ENCODE results near the gene SELENOS.

The SELENOS gene

DNA sequence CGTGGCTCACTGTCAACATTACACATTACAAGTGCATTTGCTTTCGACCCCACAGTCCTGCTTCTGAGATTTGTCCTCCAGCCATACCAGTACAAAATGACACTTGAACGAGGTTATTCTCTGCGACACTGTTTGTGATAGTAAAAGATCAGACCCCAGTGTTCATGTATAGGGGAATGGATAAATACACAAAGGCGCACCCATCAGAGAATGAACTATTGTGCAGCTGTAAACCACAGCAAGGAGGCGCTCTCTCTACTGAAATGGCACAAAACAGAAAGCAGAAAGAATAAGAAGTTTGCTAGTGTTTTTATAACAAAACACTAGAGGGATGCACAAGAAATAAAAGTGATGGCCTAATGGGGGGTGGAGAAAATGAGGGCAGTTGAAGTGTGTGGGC lies 20.5 kb downstream of the SELENOS start:
- peak; percentile 76 for DNase-seq
- in situ Hi-C loops (cut with MboI; ENCODE audit: low pct_unique_long_range_greater_than_20kb, low sequenced_read_pairs), result loop anchor here (25.0 kb wide), 1 partner anchor 619 kb away; no protein-coding TSS in a partner anchor

DNA sequence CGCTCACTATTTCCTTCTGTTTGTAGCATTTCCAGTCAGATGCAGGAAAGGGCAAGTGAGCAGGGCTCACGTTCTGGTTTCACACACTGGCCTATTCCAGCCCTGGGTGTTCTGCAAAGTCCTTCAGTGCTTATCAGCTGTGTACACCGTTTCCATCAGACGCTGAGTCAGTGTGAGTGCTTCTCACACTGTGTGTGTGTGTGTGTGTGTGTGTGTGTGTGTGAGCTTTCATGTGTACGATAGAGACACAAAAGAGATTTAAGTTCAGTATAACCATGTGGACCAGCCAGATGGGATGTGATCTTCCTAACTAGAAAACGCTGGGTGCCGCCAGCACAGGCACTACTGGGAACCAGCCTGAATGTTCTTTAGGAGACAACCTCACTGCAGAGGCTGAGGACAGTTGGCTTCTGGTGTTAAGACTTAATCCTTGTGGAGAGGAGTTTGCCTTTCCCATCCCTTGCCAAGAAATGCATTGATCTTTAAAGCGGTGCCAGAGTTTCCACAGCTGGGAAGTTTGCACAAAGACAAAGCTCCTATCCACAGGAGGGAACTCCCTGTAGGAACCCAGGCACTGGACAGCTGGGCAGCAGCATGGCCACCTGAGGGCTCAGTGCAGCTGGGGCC lies 21.6 kb downstream of the SELENOS start:
- in situ Hi-C loops (cut with MboI; ENCODE audit: low pct_unique_long_range_greater_than_20kb, low sequenced_read_pairs), result loop anchor here (25.0 kb wide), 1 partner anchor 618 kb away; no protein-coding TSS in a partner anchor
- peak; percentile 37 for DNase-seq

DNA sequence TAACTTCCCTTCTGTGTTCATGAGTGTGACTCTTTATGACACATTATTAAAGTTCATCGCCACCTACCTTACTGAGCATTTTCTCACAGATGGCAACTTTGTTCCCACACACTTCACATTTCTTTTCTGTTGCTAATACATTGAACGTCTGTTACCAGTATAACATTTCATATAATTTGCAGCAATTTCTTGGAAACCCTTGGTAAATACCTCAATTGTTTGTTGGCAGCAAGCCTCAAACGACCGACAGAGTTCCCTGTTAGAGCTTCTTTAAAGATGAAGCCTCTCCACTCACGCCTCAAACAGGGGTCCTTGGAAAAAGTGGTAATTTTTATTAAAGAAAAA lies 22.3 kb downstream of the SELENOS start:
- in situ Hi-C loops (cut with MboI; ENCODE audit: low pct_unique_long_range_greater_than_20kb, low sequenced_read_pairs), result loop anchor here (25.0 kb wide), 1 partner anchor 618 kb away; no protein-coding TSS in a partner anchor
- DNase-seq, result no peak

DNA sequence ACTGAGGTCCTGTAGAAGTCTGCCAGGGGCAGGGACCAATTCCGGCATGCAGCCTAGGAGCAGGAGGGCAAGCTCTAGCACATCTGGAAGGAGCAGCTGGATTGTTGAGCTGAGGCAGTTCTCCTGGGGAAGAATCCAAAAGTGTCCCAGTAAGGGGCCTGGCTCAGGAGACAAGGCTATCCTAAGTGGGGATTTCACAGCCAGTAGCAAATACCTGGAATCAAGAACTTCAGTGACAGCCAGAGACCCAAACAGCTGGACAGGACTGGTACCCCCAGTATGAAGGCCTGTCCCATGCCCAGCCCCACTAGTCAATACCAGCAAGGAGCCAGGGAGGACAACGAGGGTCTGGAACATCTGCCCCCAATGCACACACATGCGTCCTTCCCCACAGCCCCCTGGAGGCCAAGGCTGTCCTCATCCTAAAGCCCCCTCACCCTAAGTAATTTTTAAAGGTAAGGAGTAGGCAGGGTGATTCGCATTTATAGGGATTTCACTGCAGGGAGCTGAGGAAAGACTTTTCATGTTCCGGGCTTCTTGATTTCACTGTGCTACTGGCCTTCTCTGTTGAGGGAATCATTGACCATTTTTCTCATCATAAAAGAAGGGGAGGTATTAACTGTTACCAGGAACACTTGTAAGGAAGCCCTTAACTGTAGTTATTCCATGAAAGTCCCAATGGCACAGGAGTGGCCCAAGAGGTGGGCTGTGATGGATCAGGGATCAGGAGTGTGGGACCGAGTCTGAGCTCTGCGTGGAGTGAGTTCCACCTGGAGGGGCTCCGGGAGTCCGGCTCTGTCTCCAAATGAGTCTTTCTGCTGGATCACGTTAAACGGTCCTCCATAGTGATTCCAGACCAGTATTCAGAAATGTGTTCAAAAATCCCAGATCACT lies 22.9 kb downstream of the SELENOS start:
- in situ Hi-C loops (cut with MboI; ENCODE audit: low pct_unique_long_range_greater_than_20kb, low sequenced_read_pairs), result loop anchor here (25.0 kb wide), 1 partner anchor 617 kb away; no protein-coding TSS in a partner anchor
- no peak for DNase-seq

DNA sequence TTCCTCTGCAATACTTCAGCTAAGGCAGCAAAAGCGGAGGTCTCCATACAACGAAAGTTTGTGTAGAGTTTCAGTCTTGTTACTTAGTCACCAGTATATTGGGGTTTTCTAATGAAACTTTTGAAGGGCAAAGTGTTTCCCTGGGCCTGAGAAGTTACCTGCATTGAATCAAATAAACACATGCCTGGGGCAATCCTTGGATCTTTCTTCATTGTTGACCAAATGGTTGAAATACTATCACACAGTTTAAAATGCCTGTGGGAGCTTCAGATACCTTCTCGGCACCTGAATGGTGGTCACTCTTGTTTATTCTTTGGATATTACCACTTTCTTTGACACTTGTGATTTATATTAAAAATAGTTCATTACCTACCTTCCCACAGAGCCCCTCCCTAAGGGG lies 24.4 kb downstream of the SELENOS start:
- in situ Hi-C loops (cut with MboI; ENCODE audit: low pct_unique_long_range_greater_than_20kb, low sequenced_read_pairs), result loop anchor here (25.0 kb wide), 1 partner anchor 616 kb away; no protein-coding TSS in a partner anchor
- DNase-seq, result no peak

DNA sequence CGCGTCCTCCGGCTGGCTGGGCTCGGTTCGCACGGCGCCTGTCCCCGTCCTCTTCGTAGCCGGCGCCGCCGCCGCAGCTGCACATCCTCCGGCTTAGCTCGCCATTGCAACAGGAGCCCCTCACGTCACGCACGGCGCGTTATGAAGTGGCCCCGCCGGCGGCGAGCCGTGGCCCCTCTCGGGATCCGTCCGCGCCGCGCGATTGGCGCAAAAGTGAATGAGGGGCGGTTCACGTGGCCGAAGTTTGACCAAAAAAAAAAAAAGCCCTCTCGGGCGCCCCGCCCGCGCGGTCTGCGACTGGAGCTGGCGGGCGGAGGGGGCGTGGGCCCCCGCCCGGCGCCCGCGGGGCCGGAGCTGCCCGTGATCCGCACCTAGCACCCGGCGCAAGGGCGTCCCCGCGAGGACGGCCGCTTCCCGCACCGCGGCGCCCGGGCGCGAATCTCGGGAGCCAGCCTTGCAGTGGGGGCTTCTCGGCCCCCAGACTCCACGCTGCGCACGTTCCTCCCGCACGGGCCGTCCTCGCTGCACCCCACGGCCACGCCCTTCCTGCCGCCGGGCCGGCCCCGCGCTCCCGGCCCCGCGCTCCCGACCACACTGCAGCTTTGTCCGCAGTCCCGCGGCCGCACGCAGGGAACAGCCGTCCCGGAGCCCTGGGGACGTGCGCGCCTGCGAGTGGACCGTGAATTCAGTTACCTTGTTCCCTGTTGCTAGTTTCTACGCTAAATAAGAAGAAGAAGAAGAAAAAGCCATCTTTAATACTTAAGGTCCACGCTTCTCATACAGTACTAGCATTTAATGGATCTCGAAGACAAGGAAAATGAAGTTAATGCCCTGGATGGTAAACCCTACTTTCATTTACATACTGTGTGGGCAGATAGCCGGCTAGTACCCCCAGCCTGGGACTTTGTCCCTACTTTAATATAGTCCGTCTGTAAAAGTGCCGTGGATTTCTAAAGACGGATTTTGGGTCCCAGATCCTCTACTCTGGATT lies 25.2 kb downstream of the SELENOS start, which contains the start of gene CHSY1:
TSS of gene CHSY1 (minus strand) at position 219 of the 991 bp plus-strand sequence. CDS start 592 bp downstream, outside the sequence.
- in situ Hi-C loops (cut with MboI; ENCODE audit: low pct_unique_long_range_greater_than_20kb, low sequenced_read_pairs), result loop anchor here (25.0 kb wide), 1 partner anchor 615 kb away; no protein-coding TSS in a partner anchor

DNA sequence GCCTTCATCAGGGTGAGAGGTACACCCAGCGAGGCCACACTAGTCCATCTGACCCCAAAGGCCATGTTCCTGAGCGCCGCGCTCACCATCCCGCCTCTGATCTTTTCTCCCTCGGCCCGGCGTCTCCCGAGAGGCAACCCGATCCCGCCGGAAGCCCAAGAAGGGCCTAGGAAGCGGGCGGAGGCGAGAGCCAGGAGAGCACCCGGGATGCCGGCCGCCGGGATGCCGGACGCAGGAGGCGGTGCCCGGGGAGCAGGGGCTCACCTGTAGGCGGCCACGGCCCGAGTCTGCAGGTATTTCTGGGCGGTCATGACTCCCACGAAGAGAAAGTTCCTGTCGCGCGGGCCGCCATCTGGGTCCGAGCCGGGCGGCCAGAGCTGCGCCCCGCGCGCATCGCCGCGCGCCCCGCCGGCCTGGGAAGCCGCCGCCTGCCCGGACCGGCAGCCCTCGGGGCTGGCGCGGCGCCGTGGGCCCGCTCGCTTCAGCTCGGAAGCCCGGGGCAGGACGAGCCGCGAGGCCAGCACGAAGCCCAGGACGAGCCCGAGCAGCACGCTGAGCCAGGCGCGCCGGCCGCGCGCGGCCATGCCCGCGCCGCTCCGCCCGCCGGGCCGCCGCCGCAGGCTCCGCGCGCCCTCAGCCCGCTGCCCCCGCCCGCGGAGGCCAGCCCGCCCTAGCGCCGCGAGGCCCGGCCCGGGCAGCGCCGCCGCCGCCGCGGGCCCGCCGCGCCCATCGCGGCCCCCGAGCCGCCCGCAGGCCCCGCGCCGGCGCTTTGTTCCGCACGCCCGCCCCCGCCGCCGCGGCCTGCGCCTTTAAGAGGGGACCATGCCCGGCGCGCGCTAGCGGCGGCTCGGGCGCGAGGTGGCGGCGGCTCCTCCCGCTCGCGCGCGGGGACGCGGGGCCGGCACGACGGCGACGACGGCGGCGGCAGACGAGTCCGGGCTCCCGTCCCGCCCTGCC lies 26.1 kb downstream of the SELENOS start:
- peak; percentile 23 for DNase-seq
- in situ Hi-C loops (cut with MboI; ENCODE audit: low pct_unique_long_range_greater_than_20kb, low sequenced_read_pairs), result loop anchor here (25.0 kb wide), 1 partner anchor 614 kb away; no protein-coding TSS in a partner anchor

More for the DNA sequence above, 25.2 kb downstream of the SELENOS start, which contains the start of gene CHSY1:
- peak; percentile 91 for DNase-seq

DNA sequence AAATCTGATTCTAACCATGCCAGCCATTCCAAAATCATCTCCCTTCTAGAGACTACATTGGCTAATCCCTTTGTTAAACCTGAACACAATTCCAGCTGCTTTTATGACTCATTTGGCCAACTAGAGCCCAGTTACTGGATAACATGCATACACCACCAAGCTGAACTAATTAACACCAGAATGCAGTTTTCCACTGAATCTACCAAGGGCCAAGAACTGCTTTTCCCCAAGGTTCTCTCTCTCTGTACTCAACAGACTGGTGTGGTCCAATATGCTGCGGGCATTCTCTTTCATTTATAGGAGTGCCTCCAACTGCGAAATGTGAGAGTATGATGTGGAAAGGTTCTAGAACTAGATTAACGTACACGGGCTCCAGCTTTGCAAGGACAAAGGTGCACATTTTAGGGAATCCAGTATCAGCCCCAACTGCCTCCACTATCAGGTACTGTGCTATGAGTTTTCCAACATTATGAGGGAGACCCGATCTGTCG lies 26.9 kb downstream of the SELENOS start:
- in situ Hi-C loops (cut with MboI; ENCODE audit: low pct_unique_long_range_greater_than_20kb, low sequenced_read_pairs), result loop anchor here (25.0 kb wide), 1 partner anchor 613 kb away; no protein-coding TSS in a partner anchor
- peak; percentile 35 for DNase-seq

DNA sequence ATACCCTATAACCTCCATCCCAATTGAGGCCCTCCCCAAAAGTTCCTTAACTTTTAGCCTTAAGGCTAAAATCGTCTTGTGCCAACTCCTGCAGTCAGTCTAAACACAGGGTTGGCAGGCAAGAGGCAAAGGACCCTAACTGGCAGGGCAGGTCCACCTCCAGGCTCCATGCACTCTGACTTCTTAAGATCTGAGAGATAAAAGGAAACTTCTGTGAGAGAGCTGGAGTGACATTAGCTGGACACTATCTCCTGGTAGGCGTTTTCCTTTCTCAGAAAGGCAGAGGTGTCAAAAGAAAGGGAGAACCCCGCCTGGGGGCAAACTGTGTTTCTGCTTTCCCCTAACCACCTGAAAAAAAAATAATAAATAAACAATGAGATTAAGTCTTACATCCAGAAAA lies 29.0 kb downstream of the SELENOS start:
- no peak for DNase-seq
- in situ Hi-C loops (cut with MboI; ENCODE audit: low pct_unique_long_range_greater_than_20kb, low sequenced_read_pairs), result no loop called here

DNA sequence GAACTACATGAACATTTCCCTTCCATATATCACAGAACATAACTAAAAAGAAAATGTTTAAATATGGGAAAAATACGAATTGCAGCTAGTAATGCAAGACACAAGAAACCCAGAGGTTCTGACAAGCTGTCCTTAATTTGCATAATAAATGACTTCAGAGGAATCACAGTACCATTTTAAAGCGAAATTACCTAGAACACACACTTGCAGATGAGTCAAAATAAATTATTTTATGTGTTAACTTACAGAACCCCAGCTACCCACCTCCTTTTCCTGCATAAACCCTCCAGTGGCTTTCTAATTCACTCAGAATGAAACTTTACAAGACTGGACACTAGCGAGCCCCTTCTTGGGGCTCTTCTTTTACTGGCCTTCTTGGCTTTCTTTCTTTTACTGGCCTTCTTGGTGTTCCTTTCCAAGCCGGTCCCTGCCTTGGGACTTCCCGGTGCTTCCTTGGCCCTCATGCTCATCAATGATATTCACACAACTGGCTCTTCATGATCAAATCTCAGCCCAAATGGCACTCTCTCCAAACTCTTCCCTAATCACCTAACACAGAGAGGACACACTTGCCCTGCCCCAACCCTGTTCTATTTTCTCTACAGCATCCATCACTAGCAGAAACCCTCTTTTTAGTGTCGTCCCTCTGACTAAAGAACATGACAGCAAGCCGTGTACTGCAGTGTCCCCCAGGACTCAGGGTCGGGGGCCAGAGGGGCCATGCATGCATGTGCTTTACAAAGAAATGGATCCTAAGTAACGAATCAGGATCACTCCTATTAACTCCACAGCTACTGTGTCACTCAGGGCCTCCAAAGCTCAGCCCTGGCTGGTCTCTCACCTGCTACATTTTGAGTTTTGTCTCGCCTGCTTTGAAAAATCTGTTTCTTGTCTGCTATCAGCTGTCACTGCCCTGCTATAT lies 30.2 kb downstream of the SELENOS start:
- DNase-seq, result no peak
- in situ Hi-C loops (cut with MboI; ENCODE audit: low pct_unique_long_range_greater_than_20kb, low sequenced_read_pairs), result no loop called here

DNA sequence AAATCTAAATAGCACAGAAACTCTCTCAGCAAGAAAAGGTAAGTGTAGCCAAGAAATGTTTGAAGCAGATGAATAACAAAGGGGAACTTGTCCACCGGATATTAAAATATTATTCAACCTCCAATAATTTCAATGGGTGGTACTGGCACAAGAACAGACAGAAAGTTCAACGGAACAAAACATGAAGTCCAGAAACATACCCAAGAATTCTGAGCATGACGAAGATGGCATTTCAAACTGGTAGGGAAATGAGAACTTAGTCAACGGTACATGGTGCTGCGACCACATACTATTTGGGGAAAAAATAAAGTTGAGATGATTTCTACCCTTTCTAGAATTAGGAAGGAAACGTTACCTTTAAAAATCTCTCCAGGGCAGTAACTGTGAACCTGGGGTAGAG lies 30.9 kb downstream of the SELENOS start:
- in situ Hi-C loops (cut with MboI; ENCODE audit: low pct_unique_long_range_greater_than_20kb, low sequenced_read_pairs), result no loop called here

DNA sequence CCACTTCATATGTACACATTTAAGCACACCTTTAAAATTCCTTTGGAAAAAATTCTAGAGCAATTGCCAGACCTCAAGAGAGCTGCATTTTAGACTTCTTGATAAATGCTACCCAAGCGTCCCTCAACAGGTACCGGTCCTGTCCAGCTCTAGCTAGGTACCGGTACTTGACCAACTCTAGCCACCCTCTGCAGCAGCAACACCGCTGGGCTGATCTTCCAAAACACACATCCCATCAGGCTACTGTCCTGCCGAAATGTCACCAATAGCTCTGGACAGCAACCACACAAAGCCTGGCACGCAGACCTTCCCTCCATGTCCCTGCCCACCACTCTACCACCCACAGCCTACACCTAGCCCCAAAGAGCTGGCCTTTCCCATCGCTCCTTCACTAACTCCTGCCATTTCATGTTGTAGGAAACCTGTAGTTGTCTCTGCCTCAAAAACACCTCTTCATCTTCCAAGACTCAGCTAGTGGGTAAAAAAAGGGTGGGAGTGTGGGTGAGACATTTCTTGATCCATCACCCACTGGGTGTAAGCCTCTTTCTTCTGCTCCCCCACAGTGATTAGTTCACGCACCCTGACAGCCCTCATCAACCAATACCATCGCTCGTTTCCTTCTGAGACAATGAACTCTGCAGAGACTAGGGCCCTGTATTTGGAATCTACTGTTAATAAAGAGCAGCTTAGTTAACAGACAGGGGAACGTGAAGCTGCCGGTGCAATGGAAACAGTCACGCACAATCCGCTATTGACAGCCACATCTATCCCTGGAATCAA lies 32.2 kb downstream of the SELENOS start:
- DNase-seq, result no peak
- in situ Hi-C loops (cut with MboI; ENCODE audit: low pct_unique_long_range_greater_than_20kb, low sequenced_read_pairs), result no loop called here

More for the DNA sequence above, 30.9 kb downstream of the SELENOS start:
- no peak for DNase-seq

DNA sequence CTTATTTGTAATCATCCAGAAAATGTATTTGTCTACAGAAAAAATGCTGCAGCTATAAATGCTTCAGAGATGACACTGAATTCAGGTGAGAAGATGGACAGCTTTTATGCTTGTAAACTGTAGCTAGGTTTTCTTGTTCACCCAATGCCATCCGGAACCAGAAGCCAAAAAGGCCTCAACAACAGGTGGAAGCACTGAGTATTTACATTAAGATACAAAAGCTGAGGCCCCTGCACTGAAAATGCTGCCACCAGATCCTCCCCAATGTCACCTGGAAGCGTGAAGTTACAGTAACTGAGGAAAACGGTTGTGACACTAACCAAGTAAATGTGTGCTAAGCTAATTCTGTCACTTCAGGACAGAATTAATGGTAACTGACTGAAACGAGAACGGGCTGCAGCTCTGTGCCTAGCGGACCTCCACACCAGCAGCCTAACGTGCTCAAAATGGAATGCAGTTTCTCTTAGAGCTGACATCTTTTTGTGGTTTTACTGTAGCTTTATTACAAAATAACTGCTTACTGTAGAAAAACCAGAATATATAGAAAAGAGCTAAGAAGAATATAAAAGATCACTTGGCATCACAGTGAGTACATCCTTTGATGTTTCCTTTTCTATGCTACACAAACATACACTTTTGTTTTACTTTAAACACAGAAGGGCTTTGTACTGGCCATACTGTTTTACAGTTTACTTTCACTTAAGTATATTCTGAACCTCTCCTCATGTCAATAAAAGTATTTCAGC lies 33.1 kb downstream of the SELENOS start:
- in situ Hi-C loops (cut with MboI; ENCODE audit: low pct_unique_long_range_greater_than_20kb, low sequenced_read_pairs), result no loop called here
- DNase-seq, result no peak

DNA sequence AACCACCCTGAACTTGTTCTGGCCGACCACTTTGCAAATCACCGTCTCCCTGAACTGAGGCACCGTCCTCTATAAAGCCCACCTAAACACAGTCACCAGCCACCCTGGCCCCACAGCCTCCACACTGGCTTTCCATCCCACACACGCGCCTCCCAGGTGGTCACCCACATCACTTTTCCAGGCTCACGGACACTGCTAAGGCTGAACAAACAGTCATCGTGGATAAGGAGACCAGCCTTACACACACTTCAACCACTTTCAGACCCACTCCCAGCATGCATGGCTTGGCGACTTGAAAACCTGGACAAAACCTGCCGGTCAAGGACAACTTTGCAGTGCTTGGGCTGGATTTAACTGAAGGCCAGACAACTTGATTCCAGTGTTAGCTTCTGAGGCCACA lies 33.9 kb downstream of the SELENOS start:
- DNase-seq, result no peak
- in situ Hi-C loops (cut with MboI; ENCODE audit: low pct_unique_long_range_greater_than_20kb, low sequenced_read_pairs), result no loop called here

DNA sequence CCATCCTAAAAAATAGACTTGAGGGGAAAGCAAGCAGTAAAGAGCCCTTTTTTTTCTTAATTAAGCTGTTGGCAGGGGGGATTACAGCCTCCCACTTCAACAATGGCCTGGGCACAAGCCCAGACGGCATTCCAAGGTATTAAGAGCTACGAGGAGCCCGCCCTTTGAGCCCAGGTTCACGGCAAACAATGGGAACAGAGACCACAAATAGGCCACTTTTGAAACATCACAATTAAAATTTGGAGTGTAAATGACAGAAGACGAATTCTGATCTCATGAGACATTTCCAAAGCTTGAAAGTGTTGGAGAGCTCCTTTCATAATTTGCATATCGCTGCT lies 34.3 kb downstream of the SELENOS start:
- DNase-seq, result no peak
- in situ Hi-C loops (cut with MboI; ENCODE audit: low pct_unique_long_range_greater_than_20kb, low sequenced_read_pairs), result no loop called here

All from KBM-7 (cell line).